Measurements from ENCODE around the gene NDUFS6.

Gene NDUFS6

GRCh38 chr5:1858436-1858835 is 57.2 kb downstream of the NDUFS6 start:
- no peaks in the 10 kb centered on the region for H3K9me3 ChIP-seq (ENCODE audit: control insufficient read depth, low read length)
- no peak overlapping the region for H3K27ac ChIP-seq (ENCODE audit: insufficient read depth, low read length, poor library complexity, severe bottlenecking)
- no peak for DNase-seq
- peaks cover 12% of the 10 kb centered on the region for H3K27me3 ChIP-seq (replicated peaks; ENCODE audit: control insufficient read depth, insufficient read depth, low read length, poor library complexity, severe bottlenecking)
- H3K4me1 ChIP-seq (ENCODE audit: control insufficient read depth, insufficient read depth, low read length, poor library complexity, severe bottlenecking), result no peaks in the 10 kb centered on the region
- no peaks in the 10 kb centered on the region for H3K36me3 ChIP-seq (ENCODE audit: control insufficient read depth, insufficient read depth, low read length)
- H3K4me3 ChIP-seq (ENCODE audit: insufficient read depth, low read depth, low read length, poor library complexity, severe bottlenecking), result no peak overlapping the region

DNA sequence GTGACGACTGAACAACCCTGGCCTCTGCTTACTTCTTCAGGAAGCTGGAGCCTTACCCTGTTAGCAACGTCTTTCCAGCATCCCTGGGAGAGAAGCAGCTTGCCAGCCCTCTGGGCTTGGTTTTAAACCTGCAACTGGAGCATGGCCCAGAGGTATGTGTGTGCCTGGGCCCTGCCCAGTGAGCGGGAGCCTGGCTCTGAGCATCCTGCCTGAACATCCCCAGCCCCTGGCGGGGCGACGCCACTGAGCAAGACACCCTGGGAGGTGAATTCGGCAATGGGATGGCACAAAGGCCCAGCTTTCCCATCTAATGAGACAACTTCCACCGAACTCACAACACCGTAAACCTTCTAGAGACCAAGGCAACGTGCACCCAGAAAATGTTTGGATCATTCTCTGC is 57.9 kb downstream of the NDUFS6 start:
- Histone ChIP-seq H3K27ac (ENCODE audit: insufficient read depth, low read length, poor library complexity, severe bottlenecking) (no peak overlapping the region), H3K4me3 (ENCODE audit: insufficient read depth, low read depth, low read length, poor library complexity, severe bottlenecking) (no peak overlapping the region), H3K27me3 (replicated peaks; ENCODE audit: control insufficient read depth, insufficient read depth, low read length, poor library complexity, severe bottlenecking) (peaks cover 10% of the 10 kb centered on the region), H3K4me1 (ENCODE audit: control insufficient read depth, insufficient read depth, low read length, poor library complexity, severe bottlenecking) (no peaks in the 10 kb centered on the region), H3K36me3 (ENCODE audit: control insufficient read depth, insufficient read depth, low read length) (no peaks in the 10 kb centered on the region), H3K9me3 (ENCODE audit: control insufficient read depth, low read length) (no peaks in the 10 kb centered on the region)
- DNase-seq, result no peak

DNA sequence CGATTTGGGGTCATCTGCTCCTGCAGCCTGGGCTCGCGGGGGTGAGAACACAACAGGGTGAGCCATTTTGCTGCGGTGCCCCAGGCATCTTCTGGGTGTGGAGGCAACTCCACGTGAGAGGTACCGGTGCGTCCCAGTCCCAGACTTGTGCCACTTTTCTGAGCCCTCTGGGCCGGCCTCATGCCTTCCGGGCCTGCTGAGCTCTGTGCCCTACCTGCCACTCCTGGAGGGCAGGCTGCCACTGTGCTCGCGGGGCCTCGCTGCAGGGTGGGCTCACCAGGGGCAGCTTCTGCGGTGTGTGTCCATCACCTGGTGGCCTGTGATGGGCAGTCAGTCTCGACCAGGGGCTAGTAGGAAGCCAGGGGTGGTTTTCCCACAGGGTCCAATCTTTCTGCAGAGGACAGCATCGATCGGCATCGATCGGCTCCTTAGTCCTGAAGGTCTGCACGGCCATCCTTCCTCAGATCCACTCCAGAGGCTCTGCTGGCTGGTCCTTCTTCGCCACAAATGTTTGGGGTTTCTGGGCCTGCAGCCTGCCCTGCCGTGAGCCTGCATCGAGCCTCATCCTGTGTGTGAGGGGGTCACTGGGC is 58.9 kb downstream of the NDUFS6 start:
- DNase-seq, result no peak
- H3K4me3 ChIP-seq (ENCODE audit: insufficient read depth, low read depth, low read length, poor library complexity, severe bottlenecking), result no peak overlapping the region
- no peaks in the 10 kb centered on the region for H3K4me1 ChIP-seq (ENCODE audit: control insufficient read depth, insufficient read depth, low read length, poor library complexity, severe bottlenecking)
- H3K9me3 ChIP-seq (ENCODE audit: control insufficient read depth, low read length), result no peaks in the 10 kb centered on the region
- H3K27me3 ChIP-seq (replicated peaks; ENCODE audit: control insufficient read depth, insufficient read depth, low read length, poor library complexity, severe bottlenecking), result peaks cover 7% of the 10 kb centered on the region
- no peaks in the 10 kb centered on the region for H3K36me3 ChIP-seq (ENCODE audit: control insufficient read depth, insufficient read depth, low read length)
- H3K27ac ChIP-seq (ENCODE audit: insufficient read depth, low read length, poor library complexity, severe bottlenecking), result no peak overlapping the region

GRCh38 chr5:1860949-1861348 is 59.7 kb downstream of the NDUFS6 start:
- Histone ChIP-seq H3K27ac (ENCODE audit: insufficient read depth, low read length, poor library complexity, severe bottlenecking) (no peak overlapping the region), H3K4me3 (ENCODE audit: insufficient read depth, low read depth, low read length, poor library complexity, severe bottlenecking) (no peak overlapping the region), H3K27me3 (replicated peaks; ENCODE audit: control insufficient read depth, insufficient read depth, low read length, poor library complexity, severe bottlenecking) (peaks cover 4% of the 10 kb centered on the region), H3K36me3 (ENCODE audit: control insufficient read depth, insufficient read depth, low read length) (no peaks in the 10 kb centered on the region), H3K9me3 (ENCODE audit: control insufficient read depth, low read length) (no peaks in the 10 kb centered on the region), H3K4me1 (ENCODE audit: control insufficient read depth, insufficient read depth, low read length, poor library complexity, severe bottlenecking) (no peaks in the 10 kb centered on the region)
- DNase-seq, result no peak

DNA sequence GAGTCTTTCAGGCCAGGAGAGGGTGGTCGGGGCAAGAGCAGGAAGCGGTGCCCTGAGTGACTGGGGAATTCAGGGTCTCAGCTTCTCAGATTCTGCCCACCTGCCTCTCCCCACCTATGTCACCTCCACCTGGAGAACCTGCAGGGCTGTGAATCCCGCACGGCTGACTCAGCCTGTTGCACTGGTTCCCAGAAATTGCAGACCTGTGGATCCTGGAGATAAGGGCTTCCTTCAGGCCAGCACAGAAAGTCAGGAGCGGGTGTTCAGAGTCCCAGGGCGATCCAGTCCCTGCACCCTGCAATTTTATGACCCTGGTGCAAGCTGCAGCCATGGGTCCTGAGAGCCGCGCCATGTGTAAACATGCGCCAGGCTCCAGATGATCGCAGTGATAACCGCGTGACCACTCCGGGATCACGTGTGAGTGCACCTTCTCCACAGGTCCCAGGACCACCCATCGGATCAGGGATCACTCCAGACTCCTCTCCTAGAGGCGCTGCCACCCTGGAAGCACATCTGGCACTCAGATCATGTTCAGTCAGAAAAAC is 63.8 kb downstream of the NDUFS6 start:
- H3K4me3 ChIP-seq (ENCODE audit: insufficient read depth, low read depth, low read length, poor library complexity, severe bottlenecking), result no peak overlapping the region
- H3K4me1 ChIP-seq (ENCODE audit: control insufficient read depth, insufficient read depth, low read length, poor library complexity, severe bottlenecking), result no peaks in the 10 kb centered on the region
- no peak for DNase-seq
- no peaks in the 10 kb centered on the region for H3K36me3 ChIP-seq (ENCODE audit: control insufficient read depth, insufficient read depth, low read length)
- H3K9me3 ChIP-seq (ENCODE audit: control insufficient read depth, low read length), result no peaks in the 10 kb centered on the region
- peaks cover 4% of the 10 kb centered on the region for H3K27me3 ChIP-seq (replicated peaks; ENCODE audit: control insufficient read depth, insufficient read depth, low read length, poor library complexity, severe bottlenecking)
- no peak overlapping the region for H3K27ac ChIP-seq (ENCODE audit: insufficient read depth, low read length, poor library complexity, severe bottlenecking)

DNA sequence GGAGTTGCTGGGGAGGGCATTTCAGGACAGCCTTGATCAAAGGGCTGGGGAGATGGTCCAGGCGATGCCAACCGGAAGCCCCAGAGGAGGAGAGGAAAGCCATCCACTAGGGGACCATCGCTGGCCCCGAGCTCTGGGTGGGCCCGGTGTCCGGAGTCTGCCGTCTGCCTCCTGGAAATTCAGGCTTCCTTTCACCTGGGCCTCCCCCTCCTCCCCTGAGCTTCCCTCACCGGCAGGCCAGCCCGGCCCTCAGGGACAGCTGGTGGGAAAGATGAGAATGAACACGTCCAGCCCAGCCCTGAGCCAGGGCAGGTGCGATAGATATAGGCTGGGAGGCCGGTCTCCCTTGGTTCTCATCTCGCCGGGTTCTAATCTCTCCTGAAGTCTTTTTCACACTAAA is 64.3 kb downstream of the NDUFS6 start:
- no peaks in the 10 kb centered on the region for H3K9me3 ChIP-seq (ENCODE audit: control insufficient read depth, low read length)
- no peak overlapping the region for H3K4me3 ChIP-seq (ENCODE audit: insufficient read depth, low read depth, low read length, poor library complexity, severe bottlenecking)
- no peaks in the 10 kb centered on the region for H3K36me3 ChIP-seq (ENCODE audit: control insufficient read depth, insufficient read depth, low read length)
- no peak overlapping the region for H3K27ac ChIP-seq (ENCODE audit: insufficient read depth, low read length, poor library complexity, severe bottlenecking)
- H3K4me1 ChIP-seq (ENCODE audit: control insufficient read depth, insufficient read depth, low read length, poor library complexity, severe bottlenecking), result no peaks in the 10 kb centered on the region
- DNase-seq, result no peak
- H3K27me3 ChIP-seq (replicated peaks; ENCODE audit: control insufficient read depth, insufficient read depth, low read length, poor library complexity, severe bottlenecking), result peaks cover 4% of the 10 kb centered on the region
